Natural killer cell treated with Interleukin-12 subunit alpha and Interleukin-12 subunit beta and Interleukin-15 and Interleukin-18, amount 100 ng/mL, for 72 hours (primary cell): Measurements from ENCODE around the gene MAPK14. TPM values are rescaled to one million over a fixed set of nuclear protein-coding genes. Genes with fewer than 3 reads are reported as not detected.
"Not testable (repeated sequence)": the region's sequence is repeated elsewhere in the genome, so short reads cannot be mapped to it uniquely, and the experiment has no call there.

Experiments used
- ATAC-seq, 2 donors: fragments of 150-1000 bp; cut with Tn5 transposase in 1 of 2; sonication (Bioruptor Pico), chemical (Tn5 transposase) in 1 of 2; 2 replicates each; pipeline ENCODE4 v1.10.0; 2021
- DNase-seq: peaks from one replicate; pipeline ENCODE4 v3.0.0; 2022; ENCODE audit warnings: low spot score
- H3K27ac Mint-ChIP-seq, 2 donors: 1 replicate in 1 of 2; 2 replicates in 1 of 2; pipeline ENCODE4 v1.8.0; 2022; ENCODE audit warnings: mixed read lengths in 2 of 2, mild to moderate bottlenecking in 1 of 2, moderate library complexity in 1 of 2
- H3K27me3 Mint-ChIP-seq, 2 donors: 1 replicate in 1 of 2; 2 replicates in 1 of 2; pipeline ENCODE4 v1.8.0; 2022; ENCODE audit warnings: mixed read lengths in 2 of 2
- H3K36me3 Mint-ChIP-seq: one replicate; pipeline ENCODE4 v1.8.0; 2022; ENCODE audit warnings: mixed read lengths
- H3K4me1 Mint-ChIP-seq, 2 donors: 1 replicate in 1 of 2; 2 replicates in 1 of 2; pipeline ENCODE4 v1.8.0; 2022; ENCODE audit warnings: low read depth in 2 of 2, mixed read lengths in 2 of 2, mild to moderate bottlenecking in 1 of 2
- H3K4me3 Mint-ChIP-seq: one replicate; pipeline ENCODE4 v1.8.0; 2022; ENCODE audit warnings: mixed read lengths
- H3K9me3 Mint-ChIP-seq: 2 replicates; pipeline ENCODE4 v1.8.0; 2022; ENCODE audit warnings: mixed read lengths
- total RNA-seq, 2 donors: library from RNA; stranded (reverse); gene quantifications; one replicate each; pipeline ENCODE4 v1.2.3, GENCODE V29; 2022

Gene MAPK14
- total RNA-seq, 2 donors from 2014 or later = 68.4 to 71.4 TPM

DNA sequence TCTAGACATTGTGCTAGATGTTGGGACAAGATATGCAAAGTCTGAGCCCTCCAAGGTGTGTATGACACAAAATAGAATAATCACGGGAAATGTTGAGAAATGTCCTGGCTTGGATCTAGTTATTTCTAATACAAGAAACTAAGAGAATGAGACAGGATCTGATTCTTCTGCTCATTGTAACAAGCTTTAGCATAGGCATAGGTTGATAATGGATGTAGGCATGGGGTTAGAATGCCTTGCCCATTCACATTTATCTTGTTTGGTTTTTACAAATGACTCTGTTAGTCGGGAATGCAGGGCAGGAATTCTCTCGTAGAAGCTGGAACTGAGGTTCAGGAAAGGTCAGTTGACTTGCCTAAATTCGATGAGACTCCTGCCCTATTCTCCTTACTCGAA, 1.7 kb upstream of the MAPK14 start:
- Mint-ChIP-seq H3K27me3 (peaks cover 18 to 20% of the 10 kb centered on the region in 2 donors), H3K36me3 (peaks cover 5% of the 10 kb centered on the region), H3K9me3 (no peaks in the 10 kb centered on the region), H3K4me3 (no peak overlapping the region), H3K4me1 (peaks cover 13 to 25% of the 10 kb centered on the region in 2 donors), H3K27ac (peak overlapping the region in 1 of 2 donors; percentile 11)
- ATAC-seq (no peak), DNase-seq (no peak)

GRCh38 chr6:36028088-36028876, 674 bp downstream of the MAPK14 start:
- ATAC-seq (peak; percentile 13 to 27), DNase-seq (no peak)
- peak overlapping the region; percentile 88 to 99 for H3K27ac Mint-ChIP-seq
- peaks cover 18 to 20% of the 10 kb centered on the region in 2 donors for H3K27me3 Mint-ChIP-seq
- no peaks in the 10 kb centered on the region for H3K9me3 Mint-ChIP-seq
- H3K4me1 Mint-ChIP-seq = peaks cover 30 to 38% of the 10 kb centered on the region in 2 donors
- H3K4me3 Mint-ChIP-seq = peak overlapping the region; percentile 94
- H3K36me3 Mint-ChIP-seq = peaks cover 5% of the 10 kb centered on the region

- peak overlapping the region; percentile 94 for H3K4me3 Mint-ChIP-seq
- H3K36me3 Mint-ChIP-seq = peaks cover 5% of the 10 kb centered on the region
- H3K9me3 Mint-ChIP-seq = no peaks in the 10 kb centered on the region
- H3K4me1 Mint-ChIP-seq = peaks cover 36 to 41% of the 10 kb centered on the region in 2 donors
- ATAC-seq (peak; percentile 40 to 64), DNase-seq (peak; percentile 82)
- H3K27ac Mint-ChIP-seq = peak overlapping the region; percentile 88 to 99
- H3K27me3 Mint-ChIP-seq = peaks cover 14 to 15% of the 10 kb centered on the region in 2 donors
Observed at GRCh38 chr6:36028877-36029324, 1.3 kb downstream of the MAPK14 start.

DNA sequence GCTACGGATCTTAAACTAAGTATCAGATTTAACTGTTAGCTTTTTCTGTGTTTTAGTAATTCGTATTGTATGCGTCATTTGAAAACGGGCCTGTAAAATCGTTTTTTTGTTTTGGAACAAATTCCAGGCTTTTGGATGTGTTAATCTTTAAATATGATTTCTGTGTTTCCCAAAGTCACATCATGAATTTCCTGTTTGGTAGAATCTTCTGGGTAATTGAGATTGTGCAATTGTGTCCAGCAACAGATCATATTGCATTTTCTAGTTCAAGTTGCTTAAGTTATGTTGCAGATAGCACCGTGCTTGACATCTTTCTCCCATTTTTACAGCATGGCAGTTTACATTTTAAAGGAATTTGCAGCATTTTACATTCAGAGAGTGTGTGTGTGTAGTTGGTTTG, 1.9 kb downstream of the MAPK14 start:
- ATAC-seq = no peak
- Mint-ChIP-seq H3K4me3 (peak overlapping the region; percentile 94), H3K36me3 (peaks cover 5% of the 10 kb centered on the region), H3K4me1 (peaks cover 40 to 41% of the 10 kb centered on the region in 2 donors), H3K9me3 (no peaks in the 10 kb centered on the region), H3K27me3 (peaks cover 12% of the 10 kb centered on the region in 2 donors), H3K27ac (peak overlapping the region; percentile 88 to 99)
- no peak for DNase-seq

DNA sequence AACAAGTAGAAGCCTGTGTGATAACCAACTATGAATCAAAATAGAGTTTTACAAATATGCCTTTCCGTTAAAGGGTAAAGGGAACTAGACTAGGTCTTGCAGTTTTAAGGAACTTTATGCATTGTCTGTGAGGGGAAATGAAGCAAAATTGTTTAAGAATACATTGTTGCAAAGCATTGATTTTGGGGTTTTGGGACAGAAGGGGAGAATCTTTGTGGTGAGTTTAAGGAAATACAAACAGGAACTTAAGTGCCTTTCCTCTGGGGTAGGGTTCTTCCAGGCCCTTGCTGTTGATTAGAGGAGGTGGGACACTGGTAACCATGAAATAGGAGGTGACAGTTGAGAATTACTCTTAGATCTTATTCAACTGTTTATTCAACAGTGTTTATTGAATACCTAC, 4.7 kb downstream of the MAPK14 start:
- no peaks in the 10 kb centered on the region for H3K9me3 Mint-ChIP-seq
- peak overlapping the region; percentile 50 for H3K4me3 Mint-ChIP-seq
- DNase-seq (no peak), ATAC-seq (no peak)
- peaks cover 5% of the 10 kb centered on the region for H3K36me3 Mint-ChIP-seq
- peak overlapping the region in 1 of 2 donors; percentile 71 for H3K27ac Mint-ChIP-seq
- peaks cover 48 to 52% of the 10 kb centered on the region in 2 donors for H3K4me1 Mint-ChIP-seq
- no peaks in the 10 kb centered on the region for H3K27me3 Mint-ChIP-seq

DNA sequence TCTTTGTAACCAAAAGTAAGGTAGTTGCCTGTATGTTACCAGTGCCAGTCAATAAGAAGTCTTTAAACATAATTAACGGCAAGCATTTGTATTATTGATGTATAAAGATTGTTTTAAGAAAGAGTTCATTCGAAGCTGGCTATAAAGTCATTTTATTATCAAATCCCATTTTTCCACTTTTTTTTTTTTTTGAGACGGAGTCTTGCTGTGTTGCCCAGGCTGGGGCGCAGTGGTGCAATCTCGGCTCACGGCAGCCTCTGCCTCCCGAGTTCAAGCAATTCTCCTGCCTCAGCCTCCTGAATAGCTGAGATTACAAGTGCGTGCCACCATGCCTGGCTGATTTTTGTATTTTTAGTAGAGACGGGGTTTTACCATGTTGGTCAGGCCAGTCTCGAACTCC, 5.5 kb downstream of the MAPK14 start:
- H3K9me3 Mint-ChIP-seq, H3K27me3 Mint-ChIP-seq, DNase-seq, H3K36me3 Mint-ChIP-seq, H3K4me3 Mint-ChIP-seq, ATAC-seq: not testable (repeated sequence)
- H3K4me1 Mint-ChIP-seq = peaks cover 52 to 61% of the 10 kb centered on the region in 2 donors
- H3K27ac Mint-ChIP-seq = peak overlapping the region; percentile 36 to 71

GRCh38 chr6:36033935-36034334, 6.3 kb downstream of the MAPK14 start:
- Mint-ChIP-seq H3K4me3 (peak overlapping the region; percentile 56), H3K9me3 (no peaks in the 10 kb centered on the region), H3K4me1 (peaks cover 56 to 67% of the 10 kb centered on the region in 2 donors), H3K27me3 (no peaks in the 10 kb centered on the region), H3K36me3 (peaks cover 2% of the 10 kb centered on the region), H3K27ac (peak overlapping the region; percentile 36 to 71)
- ATAC-seq (peak; percentile 84 to 87), DNase-seq (peak; percentile 71)

- DNase-seq = no peak
- H3K27me3 Mint-ChIP-seq = no peaks in the 10 kb centered on the region
- no peaks in the 10 kb centered on the region for H3K9me3 Mint-ChIP-seq
- H3K27ac Mint-ChIP-seq = peak overlapping the region in 1 of 2 donors; percentile 36
- H3K36me3 Mint-ChIP-seq = no peaks in the 10 kb centered on the region
- no peak for ATAC-seq
- peaks cover 57 to 68% of the 10 kb centered on the region in 2 donors for H3K4me1 Mint-ChIP-seq
- H3K4me3 Mint-ChIP-seq = no peak overlapping the region
Observed at GRCh38 chr6:36034441-36034840, 6.8 kb downstream of the MAPK14 start.

DNA sequence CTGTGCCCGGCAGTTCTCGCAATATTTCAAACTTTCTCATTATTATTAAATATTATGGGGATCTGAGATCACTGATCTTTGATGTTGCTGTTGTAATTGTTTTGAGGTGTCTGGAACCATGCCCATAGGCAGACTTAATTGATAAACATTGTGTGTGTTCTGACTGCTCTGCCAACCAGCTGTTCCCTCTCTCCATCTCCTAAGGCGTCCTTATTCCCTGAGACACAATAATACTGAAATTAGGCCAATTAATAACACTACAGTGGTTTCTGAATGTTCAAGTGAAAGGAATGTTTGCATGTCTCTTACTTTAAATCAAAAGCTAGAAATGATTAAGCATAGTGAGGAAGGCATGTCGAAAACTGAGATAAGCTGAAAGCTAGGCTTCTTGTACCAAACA, 7.6 kb downstream of the MAPK14 start:
- H3K4me1 Mint-ChIP-seq = peaks cover 52 to 66% of the 10 kb centered on the region in 2 donors
- H3K36me3 Mint-ChIP-seq = no peaks in the 10 kb centered on the region
- H3K27ac Mint-ChIP-seq = peak overlapping the region; percentile 2 to 15
- H3K9me3 Mint-ChIP-seq = no peaks in the 10 kb centered on the region
- H3K27me3 Mint-ChIP-seq = no peaks in the 10 kb centered on the region
- ATAC-seq (no peak), DNase-seq (no peak)
- peak overlapping the region; percentile 40 for H3K4me3 Mint-ChIP-seq

DNA sequence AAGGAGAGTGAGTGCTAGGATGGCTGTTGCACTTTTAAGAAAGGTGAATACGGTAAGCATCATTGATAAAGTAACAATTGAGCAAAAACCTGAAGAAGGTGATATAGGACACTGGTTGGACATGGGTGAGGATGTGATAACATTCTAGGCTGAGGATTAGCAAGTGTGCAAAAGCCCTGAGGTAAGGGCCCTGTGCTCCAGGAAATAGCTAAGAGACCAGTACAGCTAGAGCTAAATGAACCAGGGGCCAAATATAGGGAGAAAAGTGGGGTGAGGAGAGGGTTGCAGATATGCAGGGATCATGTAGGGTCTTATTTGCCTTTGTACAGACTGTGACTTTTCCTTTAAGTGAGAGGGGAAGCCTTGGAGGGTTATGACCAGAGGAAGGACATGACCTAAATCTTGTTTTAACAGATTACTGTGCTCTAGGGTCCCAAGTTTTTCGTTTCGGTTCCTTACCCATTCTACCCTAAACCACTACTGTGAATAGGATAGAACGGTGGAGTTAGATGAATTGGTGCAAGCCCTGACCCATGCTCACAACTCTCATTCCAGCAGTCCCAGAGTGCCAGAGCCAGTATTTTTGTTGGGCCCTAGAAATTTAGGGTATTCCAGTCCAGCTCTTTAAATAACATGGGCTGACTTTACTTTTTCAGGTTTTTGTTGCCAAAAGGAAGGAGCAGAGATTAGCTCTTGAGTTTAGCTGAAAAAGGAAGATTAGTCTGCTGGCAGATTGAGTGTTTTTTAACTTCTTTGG, 10.7 kb downstream of the MAPK14 start:
- Mint-ChIP-seq H3K27ac (peak overlapping the region; percentile 37 to 56), H3K4me1 (peaks cover 46 to 66% of the 10 kb centered on the region in 2 donors), H3K36me3 (no peaks in the 10 kb centered on the region), H3K4me3 (peak overlapping the region; percentile 54), H3K27me3 (no peaks in the 10 kb centered on the region), H3K9me3 (no peaks in the 10 kb centered on the region)
- no peak for DNase-seq
- peak; percentile 66 to 69 for ATAC-seq

DNA sequence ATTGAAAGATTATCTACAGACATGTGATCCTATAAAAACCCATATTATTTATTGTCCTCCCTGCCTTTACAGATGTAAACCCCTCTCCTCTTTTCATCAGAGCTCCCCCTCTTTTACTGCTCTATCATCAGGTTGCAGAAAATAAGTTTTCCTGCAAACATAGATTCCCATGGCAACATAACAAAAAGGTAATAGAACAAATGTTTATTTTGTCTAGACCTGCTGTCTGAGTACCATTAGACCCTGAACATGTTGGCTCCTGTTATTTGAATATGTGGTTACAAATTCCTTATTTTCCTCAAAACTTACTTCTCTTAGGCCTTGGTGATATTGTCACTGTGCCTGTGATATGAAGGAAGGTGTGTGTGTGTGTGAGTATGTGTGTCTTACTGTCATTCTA, 11.5 kb downstream of the MAPK14 start:
- Mint-ChIP-seq H3K27ac (peak overlapping the region; percentile 37 to 56), H3K36me3 (no peaks in the 10 kb centered on the region), H3K4me3 (peak overlapping the region; percentile 4), H3K9me3 (no peaks in the 10 kb centered on the region), H3K27me3 (no peaks in the 10 kb centered on the region), H3K4me1 (peaks cover 39 to 58% of the 10 kb centered on the region in 2 donors)
- DNase-seq = no peak
- no peak for ATAC-seq

GRCh38 chr6:36040958-36041357, 13.3 kb downstream of the MAPK14 start:
- H3K4me1 Mint-ChIP-seq = peaks cover 36 to 52% of the 10 kb centered on the region in 2 donors
- ATAC-seq = no peak
- no peaks in the 10 kb centered on the region for H3K27me3 Mint-ChIP-seq
- no peak overlapping the region for H3K27ac Mint-ChIP-seq
- no peaks in the 10 kb centered on the region for H3K36me3 Mint-ChIP-seq
- no peaks in the 10 kb centered on the region for H3K9me3 Mint-ChIP-seq
- no peak overlapping the region for H3K4me3 Mint-ChIP-seq
- DNase-seq = no peak

DNA sequence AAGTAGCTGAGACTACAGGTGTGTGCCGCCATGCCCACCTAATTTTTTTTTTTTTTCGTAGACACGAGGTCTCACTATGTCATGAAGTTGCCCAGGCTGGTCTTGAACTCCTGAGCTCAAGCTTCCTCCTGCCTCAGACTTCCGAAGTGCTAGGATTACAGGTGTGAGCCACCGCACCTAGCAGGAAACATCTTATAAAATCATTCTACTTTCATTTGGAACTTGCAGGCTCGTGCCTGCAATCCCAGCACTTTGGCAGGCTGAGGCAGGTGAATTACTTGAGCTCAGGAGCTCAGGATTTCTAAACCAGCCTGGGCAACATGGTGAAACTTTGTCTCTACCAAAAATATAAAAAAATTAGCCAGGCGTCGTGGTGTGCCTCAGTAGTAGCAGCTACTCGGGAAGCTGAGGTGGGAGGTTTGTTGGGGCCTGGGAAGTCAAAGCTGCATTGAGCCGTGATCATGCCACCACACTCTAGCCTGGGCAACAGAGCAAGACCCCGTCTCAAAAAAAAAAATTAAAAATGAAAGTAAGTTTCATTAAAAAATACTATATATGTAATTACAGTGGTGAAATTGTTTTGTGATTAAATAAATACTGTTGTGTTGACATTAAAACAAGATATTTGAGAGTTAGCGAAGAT, 15.1 kb downstream of the MAPK14 start:
- Mint-ChIP-seq H3K4me3 (no peak overlapping the region), H3K4me1 (peaks cover 35 to 51% of the 10 kb centered on the region in 2 donors), H3K27ac (no peak overlapping the region), H3K36me3 (no peaks in the 10 kb centered on the region), H3K27me3 (no peaks in the 10 kb centered on the region), H3K9me3 (no peaks in the 10 kb centered on the region)
- ATAC-seq (no peak), DNase-seq (no peak)
